HFF-Myc (cell line): ENCODE measurements around the gene TBCD.
A peak's percentile ranks its signal among the peaks of the same experiment; 100 is the strongest.

ENCODE experiments used
- DNase-seq: peaks from one replicate; pipeline ENCODE4 v3.0.0-alpha.2; 2011; ENCODE audit warnings: low read depth; ENCODE audit errors: extremely low read depth
- H3K4me3 ChIP-seq: replicated peaks from 2 replicates; pipeline ENCODE4 v1.5.1; 2011; ENCODE audit warnings: low read depth, mild to moderate bottlenecking, control low read depth, low read length
- CTCF ChIP-seq: IDR thresholded peaks from 2 replicates; pipeline ENCODE4 v1.5.1; 2012; ENCODE audit warnings: mild to moderate bottlenecking, low read depth, low read length, control low read depth; ENCODE audit errors: missing control alignments

TBCD gene

DNA sequence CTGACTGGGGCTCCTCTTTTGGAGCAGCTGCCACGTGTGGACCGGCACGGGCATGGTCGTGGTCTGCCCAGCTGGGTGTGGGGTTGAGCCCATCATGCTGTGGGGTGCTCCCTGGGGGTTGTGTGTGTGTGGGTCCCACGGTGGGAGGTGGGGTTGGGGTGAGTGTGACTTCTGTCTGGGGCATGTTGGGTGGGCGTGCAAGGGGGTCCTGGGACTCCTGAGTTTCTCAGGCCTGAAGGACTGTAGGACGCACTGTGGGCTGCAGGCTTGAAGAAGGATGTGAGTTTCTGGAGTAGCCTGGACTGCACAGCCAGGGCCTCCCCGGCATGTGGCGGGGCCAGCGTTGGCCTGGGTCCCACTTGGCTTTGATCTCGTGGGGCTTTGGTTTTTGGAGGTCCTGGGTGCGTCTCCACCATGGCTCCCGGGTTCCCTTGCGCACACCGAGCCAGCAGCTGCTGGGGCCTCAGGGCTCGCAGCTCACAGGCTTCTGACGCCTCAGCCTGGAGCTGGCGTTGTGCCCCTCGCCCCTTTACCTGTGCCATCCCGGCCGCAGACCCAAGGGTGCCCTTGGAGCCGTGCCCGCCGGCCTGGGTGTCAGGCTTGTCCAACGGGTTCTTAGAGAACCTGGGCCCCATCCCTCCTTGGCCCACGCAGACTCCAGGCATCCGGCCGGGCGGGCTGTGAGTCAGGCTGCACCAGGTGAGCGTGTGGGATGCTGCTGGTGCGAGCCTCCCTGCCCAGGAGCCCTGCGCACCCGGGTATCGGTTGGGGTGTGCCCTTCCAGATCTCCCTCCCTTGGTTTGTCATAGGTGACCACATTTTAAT is 122.4 kb downstream of the TBCD start:
- no peak for TF ChIP-seq CTCF
- H3K4me3 ChIP-seq, result no peak overlapping the region
- no peak for DNase-seq

GRCh38 chr17:82875407-82875856 is 123.6 kb downstream of the TBCD start:
- TF ChIP-seq CTCF, result no peak
- DNase-seq, result no peak
- H3K4me3 ChIP-seq, result no peak overlapping the region

- no peak overlapping the region for H3K4me3 ChIP-seq
Observed at GRCh38 chr17:82876149-82876548, 124.3 kb downstream of the TBCD start.

GRCh38 chr17:82876602-82877379 is 124.9 kb downstream of the TBCD start:
- TF ChIP-seq CTCF, result peak; percentile 34
- H3K4me3 ChIP-seq, result no peak overlapping the region
- DNase-seq, result peak; percentile 29

More at GRCh38 chr17:82876149-82876548, 124.3 kb downstream of the TBCD start:
- no peak for TF ChIP-seq CTCF
- DNase-seq, result no peak

GRCh38 chr17:82878527-82878926 is 126.7 kb downstream of the TBCD start:
- no peak for TF ChIP-seq CTCF
- no peak for DNase-seq
- H3K4me3 ChIP-seq, result no peak overlapping the region

DNA sequence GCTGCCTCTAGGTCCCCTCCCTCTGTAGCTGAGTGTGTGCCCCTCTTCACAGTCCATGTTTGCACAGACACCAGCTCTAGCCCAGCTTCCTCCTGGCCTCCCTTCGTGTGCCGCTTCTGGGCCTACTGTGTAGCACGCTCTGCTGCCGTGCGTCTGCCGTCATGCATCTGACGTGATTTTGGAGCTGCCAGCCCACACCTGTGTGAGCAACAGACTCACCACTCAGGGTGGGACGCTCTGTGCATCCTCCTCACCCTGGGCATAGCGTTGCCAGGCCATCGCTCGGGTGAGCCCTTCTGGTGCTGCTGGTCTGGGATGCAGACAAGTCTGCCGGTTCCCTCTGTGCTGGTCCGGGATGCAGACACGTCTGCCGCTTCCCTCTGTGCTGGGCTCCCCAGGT is 127.4 kb downstream of the TBCD start:
- no peak for TF ChIP-seq CTCF
- no peak overlapping the region for H3K4me3 ChIP-seq
- DNase-seq, result no peak
